GM19239 (cell line): ENCODE measurements around the gene PIP5K1A.
"Not testable (repeated sequence)": the region's sequence is repeated elsewhere in the genome, so short reads cannot be mapped to it uniquely, and the experiment has no call there.

Experiments
- DNase-seq: peaks from one replicate; pipeline ENCODE4 v3.0.0; 2011; ENCODE audit warnings: low spot score; ENCODE audit not compliant: insufficient read length
- FAIRE-seq: peaks from 2 replicates; lab custom pipeline; 2011; peaks lifted over from hg19 to GRCh38; lab: Jason Lieb, UNC

The PIP5K1A gene, protein sequence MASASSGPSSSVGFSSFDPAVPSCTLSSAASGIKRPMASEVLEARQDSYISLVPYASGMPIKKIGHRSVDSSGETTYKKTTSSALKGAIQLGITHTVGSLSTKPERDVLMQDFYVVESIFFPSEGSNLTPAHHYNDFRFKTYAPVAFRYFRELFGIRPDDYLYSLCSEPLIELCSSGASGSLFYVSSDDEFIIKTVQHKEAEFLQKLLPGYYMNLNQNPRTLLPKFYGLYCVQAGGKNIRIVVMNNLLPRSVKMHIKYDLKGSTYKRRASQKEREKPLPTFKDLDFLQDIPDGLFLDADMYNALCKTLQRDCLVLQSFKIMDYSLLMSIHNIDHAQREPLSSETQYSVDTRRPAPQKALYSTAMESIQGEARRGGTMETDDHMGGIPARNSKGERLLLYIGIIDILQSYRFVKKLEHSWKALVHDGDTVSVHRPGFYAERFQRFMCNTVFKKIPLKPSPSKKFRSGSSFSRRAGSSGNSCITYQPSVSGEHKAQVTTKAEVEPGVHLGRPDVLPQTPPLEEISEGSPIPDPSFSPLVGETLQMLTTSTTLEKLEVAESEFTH

DNA sequence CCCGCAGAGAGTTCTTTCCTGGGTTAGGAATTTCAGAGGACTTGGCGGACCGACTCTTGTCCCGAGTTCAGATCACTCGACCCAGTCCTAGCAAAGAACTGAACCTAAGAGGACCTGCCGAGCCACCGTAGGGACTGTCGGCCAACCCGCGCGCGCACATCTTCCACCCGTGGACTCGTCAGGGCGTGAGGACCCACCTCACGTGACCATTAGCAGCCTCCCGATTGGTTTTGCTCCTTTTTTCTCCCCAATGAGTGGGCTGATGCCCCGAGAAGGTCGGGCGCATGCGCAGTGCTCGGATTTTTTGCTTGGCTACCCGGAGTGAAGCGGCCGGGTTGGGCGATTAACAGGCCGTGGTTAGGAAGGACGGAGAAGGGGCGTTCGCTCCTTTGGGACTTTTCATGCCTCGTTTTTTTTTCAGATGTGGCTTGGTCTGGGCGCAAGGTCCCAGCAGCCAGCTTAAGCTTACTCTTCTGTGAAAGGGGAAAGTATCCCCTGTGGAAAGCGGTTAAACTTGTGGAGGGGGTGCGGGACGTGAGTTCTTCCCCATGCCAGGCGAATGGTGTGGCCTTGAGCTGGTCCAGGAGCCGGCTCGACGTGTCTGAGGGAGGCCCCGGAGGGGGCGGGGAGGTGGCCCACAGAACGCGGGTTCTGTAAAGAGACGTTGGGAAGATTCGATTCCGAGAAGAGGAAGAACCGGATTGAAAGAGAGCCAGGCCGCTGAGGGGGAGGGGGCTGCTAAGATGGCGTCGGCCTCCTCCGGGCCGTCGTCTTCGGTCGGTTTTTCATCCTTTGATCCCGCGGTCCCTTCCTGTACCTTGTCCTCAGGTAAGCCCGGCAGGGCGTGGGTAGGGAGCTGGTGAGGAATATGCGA, at the start of gene PIP5K1A:
TSS of gene PIP5K1A (plus strand) at position 299 of the 874 bp plus-strand sequence. CDS start at position 744, 445 bp downstream.
- DNase-seq, result peak; percentile 94

DNA sequence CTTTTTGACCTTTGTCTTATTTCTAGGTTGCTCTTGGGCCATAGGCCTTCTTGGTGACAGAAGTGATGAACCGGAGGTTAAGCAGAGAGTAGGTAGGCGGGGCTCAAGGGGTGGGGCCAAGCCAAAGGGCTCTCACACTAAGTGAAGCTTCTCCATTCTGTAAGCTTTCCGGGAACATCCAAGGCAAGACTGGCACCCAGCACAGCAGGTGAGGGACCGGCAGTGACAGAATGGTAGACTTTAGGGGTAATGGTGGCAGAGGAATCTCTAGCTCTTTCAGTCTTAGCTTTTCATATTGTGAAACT, 41.9 kb upstream of the PIP5K1A start, which contains the start of gene TNFAIP8L2:
TSS of gene TNFAIP8L2 (plus strand) at position 135 of the 305 bp plus-strand sequence. CDS start 2,049 bp downstream, outside the sequence.
- FAIRE-seq, result peak; percentile 80
- DNase-seq, result no peak

More for the DNA sequence above, at the start of gene PIP5K1A:
- peak; percentile 99 for FAIRE-seq

DNA sequence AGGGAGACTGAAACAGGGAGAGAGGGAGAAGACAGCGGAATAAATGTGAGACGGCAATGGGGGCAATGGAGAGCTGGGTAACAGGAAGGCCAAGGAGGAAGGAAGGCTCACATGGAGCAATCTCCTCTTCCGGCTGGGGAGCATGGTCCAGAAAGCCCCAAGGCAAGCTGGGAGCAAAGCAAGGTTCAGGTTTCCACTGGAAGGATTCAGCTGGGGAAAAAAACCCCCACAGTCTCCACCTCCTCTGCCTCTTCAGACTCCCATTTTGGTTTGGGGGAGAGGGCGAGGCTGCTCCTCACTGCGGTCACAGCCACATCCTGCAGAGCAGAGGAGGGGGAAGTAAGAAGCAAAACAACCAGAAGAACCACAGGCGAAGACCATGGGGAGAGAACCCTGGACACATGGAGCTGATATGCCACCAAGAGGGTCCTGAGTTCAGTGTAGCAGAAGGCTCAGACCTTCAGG, 41.3 kb upstream of the PIP5K1A start:
- DNase-seq, result no peak
- FAIRE-seq, result peak; percentile 85

DNA sequence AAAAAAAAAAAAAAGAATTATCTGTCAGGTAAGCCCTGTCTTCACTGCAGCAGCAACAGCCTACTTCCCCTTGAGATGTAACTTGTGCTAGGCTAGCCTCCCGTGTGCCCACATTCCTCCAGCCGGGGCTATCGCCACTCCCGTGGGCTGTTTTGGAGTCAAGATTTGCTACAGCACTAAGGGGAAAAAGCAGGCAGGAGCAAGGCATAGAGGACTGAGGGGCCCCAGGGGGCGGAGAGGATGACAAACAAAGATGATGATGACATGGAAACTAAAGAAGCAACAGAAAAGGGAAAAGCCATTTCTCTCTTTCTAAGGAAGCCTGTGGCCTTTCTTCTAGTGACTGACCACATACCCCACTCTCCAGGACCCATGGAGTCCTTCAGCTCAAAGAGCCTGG, 40.0 kb upstream of the PIP5K1A start:
- no peak for FAIRE-seq

DNA sequence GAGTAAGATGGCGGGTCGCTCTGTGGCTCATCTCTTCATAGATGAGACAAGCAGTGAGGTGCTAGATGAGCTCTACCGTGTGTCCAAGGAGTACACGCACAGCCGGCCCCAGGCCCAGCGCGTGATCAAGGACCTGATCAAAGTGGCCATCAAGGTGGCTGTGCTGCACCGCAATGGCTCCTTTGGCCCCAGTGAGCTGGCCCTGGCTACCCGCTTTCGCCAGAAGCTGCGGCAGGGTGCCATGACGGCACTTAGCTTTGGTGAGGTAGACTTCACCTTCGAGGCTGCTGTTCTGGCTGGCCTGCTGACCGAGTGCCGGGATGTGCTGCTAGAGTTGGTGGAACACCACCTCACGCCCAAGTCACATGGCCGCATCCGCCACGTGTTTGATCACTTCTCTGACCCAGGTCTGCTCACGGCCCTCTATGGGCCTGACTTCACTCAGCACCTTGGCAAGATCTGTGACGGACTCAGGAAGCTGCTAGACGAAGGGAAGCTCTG, 39.6 kb upstream of the PIP5K1A start:
- DNase-seq (no peak), FAIRE-seq (no peak)

More for the DNA sequence above, 40.0 kb upstream of the PIP5K1A start:
- no peak for DNase-seq

DNA sequence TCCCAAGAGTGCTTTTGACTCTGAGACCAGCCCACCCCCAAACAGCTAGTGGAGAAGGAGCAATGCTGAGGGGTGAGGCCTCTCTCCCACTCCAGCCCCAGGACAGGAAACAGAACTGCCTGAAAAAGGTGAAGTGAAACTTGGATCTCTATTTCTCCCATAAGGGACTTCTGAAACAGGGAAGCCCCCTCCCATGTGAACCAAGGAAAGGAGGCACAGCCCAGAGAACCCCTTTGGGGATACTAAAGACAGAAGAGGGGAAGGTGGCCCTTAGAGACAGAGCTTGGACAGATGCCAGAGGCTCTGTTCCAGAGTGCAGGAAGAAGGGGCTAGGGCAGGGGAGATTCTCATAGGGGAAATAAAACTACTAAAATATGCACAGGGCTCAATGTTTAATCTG, 39.0 kb upstream of the PIP5K1A start:
- FAIRE-seq (no peak), DNase-seq (no peak)

DNA sequence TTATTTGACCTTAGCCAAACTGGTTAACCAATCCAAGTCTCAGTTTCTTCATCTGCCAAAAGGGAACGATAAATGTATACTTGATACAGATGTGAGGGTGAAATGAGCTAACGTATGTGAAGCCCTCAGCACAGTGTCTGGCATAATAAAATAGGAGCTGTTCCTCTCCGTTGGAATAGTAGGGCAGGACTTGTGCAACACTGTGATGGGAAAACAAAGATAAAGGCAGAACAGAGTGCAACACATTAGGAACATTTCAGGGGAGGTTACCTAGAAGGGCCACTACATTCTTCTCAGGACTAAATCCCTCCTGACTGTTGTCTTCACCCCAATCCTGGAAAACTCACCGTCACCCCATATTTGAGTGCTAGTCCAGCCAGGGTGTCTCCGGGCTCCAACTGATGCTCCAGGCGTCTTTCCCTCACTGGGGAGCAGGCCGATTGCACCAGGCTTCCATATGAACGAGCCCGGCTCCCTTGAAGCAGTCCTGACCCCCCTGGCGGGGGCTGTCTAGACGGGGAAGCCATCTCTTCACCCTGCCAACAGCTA, 33.5 kb upstream of the PIP5K1A start:
- no peak for DNase-seq
- FAIRE-seq, result no peak

DNA sequence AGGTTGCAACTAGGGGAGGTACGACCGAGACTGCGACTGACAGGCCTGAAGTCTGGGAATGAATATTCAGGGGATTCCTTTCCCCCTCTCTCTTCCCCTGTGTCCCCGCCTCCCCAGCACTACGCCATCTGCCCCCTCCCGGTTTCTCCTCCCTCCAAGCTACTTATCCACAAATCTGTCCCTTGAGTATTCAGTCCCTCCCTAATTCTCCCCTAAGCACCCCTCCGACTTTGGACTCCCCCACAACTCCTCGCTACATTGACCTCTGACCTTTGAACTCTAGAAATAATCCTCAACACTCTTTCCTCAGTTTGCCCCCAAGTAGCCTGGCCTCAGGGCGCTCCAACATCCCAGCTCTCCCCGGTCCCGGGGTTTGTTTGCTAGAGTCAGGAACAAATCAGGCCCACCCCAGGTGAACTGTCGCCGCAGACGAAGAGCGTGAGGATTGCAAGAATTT, 33.0 kb upstream of the PIP5K1A start:
- DNase-seq (no peak), FAIRE-seq (peak; percentile 8)

DNA sequence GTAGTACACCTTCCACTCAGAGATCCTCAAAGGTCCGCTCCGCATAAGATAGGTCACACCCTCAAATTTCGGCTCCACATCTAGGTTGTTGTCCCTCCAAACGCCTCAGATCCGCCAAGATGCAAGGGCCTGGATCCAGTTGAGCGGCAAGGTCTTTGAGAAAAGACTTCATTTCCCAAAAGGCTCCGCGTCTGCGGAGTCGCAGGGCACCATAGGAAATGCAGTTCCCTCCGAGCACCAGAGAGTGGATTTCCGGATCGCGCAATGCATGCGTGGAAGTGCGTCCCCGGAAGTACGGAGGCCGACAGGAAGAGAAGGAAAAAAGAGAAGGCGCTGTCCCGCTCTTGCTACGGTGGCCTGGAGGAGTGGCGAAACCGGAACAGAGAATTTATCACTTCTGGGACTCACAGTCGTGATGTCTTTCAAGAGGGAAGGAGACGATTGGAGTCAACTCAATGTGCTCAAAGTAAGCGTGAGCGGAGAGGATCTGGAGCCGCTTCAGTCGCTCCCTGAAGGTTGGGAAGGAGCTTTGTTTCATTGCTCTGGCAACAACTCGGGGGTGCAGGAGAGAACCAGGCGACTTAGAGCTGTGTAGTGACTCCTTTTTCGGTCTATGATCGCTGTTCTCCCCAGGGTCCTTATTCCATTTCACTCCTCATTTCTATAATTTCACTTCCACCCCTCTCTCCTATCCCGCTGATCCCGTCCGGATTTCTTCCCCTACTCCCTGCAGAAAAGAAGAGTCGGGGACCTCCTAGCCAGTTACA, 32.4 kb upstream of the PIP5K1A start, which contains the start of the genes LYSMD1 and SCNM1:
TSS of gene LYSMD1 (minus strand) at position 165 of the 767 bp plus-strand sequence. CDS start 644 bp downstream, outside the sequence.
TSS of gene SCNM1 (plus strand) at position 407 of the 767 bp plus-strand sequence. CDS start at position 416, 9 bp downstream.
- peak; percentile 99 for FAIRE-seq

DNA sequence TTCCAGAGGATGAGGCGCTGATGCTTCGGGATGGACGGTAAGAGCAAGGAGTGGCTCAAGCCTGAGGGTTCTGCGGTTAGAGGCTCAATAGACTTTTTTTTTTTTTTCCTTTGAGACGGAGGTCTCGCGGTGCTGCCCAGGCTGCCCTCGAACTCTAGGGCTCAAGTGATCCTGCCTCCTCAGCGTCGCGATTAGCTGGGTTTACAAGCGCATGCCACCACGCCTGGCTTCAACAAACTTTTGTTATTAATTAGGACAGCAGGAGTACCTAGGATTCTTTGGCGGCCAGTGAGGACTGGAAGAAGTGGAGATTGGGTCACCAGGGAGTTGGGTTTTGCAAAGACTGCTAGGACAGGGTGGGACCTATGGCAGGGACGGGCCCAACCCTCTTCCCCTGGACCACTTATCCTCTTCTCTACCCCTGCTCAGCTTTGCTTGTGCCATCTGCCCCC, 31.8 kb upstream of the PIP5K1A start:
- no peak for DNase-seq
- FAIRE-seq, result no peak

More for the DNA sequence above, 32.4 kb upstream of the PIP5K1A start, which contains the start of the genes LYSMD1 and SCNM1:
- peak; percentile 86 for DNase-seq

DNA sequence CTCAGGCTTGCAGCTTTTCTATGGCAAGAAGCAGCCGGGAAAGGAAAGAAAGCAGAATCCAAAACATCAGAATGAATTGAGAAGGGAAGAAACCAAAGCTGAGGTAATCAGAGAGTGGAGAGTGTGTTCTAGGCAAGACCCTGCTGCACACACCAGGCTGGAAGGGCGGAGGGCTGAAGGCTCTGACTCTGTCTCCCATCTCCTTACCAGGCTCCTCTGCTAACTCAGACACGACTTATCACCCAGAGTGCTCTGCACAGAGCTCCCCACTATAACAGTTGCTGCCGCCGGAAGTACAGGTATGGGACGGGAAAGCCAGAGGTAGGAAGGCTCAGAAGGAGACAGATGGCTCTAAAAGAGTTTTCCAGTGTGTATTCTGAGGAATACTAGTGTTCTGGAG, 31.2 kb upstream of the PIP5K1A start:
- no peak for FAIRE-seq
- DNase-seq, result no peak

DNA sequence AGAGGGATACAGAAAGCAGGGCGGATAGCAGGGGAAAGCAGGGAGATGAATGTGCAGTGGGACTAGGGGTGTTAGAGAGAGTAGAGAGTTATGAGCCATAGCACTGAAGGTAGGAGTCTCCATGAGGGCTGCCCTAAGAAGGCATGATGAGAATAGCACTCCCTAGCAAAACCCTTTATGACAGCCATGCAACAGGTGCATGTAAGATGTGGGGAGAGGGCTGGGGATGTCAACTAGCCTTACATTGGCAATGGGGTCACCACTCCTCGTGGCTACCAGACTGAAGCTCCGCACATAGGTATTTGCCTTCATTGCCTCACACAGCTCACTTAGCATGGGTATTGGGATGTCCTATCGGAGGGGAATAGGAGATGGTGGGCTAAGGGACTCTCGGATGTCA, 27.2 kb upstream of the PIP5K1A start:
- FAIRE-seq (no peak), DNase-seq (no peak)

DNA sequence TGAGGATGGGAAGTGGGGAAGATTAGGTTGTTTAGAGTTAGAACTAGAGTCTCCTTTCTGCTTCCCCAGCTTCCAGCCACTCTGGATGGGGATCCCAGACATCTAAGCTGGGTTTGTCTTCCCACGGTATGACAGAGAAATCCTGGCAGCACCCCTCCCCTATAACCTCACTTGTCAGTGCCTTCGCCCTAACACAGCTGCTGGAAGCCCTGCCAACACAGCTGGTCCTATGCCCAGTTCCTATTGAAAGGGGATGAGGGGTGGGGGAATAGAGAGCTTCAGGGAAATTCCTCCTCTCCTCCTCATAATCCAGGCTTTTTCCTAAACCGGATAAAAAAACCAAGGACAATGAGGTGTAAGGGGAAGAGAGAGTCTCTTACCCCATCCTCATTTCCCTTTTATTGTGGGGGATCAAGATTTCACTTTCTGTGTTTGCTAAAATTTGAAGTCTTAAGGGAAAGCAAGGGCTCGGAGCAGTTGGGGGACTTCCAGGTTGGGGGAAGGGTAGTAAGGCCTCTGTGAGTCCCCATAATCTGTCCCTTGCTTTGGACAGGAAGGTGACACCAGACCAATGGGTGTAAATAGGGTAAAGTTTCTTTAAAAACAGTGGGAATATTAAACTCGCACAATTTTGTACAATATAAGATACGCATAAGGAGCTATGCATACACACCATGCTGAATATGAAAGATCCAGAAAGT, 23.2 kb upstream of the PIP5K1A start:
- DNase-seq (no peak), FAIRE-seq (no peak)

DNA sequence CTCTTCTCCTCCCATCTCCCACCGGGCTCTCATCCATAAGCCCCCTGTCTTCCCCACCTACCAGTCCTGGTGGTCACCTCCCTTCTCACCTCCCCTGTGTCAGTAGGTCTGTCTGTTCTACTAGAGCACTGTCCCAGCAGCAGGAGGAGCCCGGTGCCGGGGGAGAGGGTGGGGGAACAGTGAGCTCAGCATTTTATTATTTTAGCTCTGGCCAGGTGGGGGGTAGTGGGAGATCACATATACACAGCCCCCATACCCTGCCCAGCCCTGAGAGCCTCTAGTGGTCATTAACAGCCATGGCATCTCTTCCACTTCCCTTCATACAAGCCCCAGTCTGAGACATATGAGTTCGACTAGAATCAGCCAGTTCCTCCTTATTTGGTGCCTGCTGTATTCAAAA, 22.5 kb upstream of the PIP5K1A start, which contains the start of gene TMOD4:
TSS of gene TMOD4 (minus strand) at position 119 of the 400 bp plus-strand sequence. CDS start 1,106 bp downstream, outside the sequence.
- FAIRE-seq (peak; percentile 33), DNase-seq (no peak)

DNA sequence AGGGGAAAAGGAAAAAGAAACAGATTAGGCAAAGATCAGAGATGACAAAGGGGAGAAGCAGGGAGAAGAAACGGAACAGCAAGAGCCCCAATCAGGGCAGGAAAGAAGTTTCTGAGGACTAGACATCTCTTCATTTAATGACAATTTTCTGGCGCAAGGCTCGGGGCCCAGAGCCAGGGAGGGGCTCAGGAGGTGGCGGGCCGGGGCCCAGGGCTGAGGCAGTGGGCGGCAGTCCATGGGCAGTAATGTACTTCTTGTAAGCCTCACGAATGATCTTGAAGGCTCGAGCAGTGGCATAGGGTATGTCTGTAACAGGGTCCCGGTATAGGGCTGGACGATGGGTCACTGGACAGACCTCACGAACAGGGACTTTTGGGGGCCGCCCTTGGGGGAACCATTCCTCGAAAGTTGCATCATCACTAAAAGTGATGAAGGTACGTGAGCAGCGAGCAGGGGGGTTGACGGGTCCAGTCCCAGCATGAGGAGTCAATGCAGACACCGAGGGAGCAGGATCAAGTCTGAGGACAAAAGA, 21.8 kb upstream of the PIP5K1A start:
- FAIRE-seq (no peak), DNase-seq (no peak)

DNA sequence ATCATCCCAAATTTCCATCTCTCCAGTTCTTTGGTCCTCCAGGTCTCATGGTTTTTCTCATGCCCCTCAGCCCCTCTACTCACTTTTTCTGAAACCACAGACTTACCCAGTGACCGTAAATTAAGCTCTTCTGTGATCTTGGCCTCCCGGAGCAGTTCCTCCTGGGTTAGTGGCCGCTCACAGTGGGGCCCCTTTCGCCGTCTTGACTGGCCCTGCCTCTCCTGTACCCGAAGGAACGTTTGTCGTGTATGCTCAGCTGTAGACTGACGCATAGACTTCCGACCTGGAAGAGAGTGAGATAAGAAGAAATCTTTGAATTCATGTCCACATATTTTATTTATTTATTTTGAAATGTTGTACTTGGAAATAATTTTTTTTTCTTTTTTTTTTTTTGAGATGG, 14.1 kb upstream of the PIP5K1A start:
- FAIRE-seq, result no peak

DNA sequence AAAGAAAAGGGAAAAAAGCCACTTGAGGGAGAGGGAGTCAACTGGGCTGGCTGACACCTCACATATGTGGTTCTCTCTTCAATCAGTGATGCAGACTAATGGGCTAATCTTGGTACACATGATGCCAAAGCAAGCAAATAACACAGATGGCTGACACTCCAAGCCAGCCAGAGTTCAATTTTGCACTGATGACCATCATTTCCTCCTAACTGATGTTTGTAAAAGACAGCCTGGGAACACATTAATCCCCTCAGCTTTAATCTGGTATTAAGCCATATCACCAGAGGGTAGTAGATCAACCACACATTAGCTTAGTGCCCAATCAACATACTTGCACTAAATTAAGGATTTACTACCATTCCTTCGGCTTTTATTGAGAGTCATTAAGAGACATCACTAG, 11.1 kb upstream of the PIP5K1A start:
- DNase-seq, result no peak
- no peak for FAIRE-seq

More for the DNA sequence above, 14.1 kb upstream of the PIP5K1A start:
- no peak for DNase-seq

DNA sequence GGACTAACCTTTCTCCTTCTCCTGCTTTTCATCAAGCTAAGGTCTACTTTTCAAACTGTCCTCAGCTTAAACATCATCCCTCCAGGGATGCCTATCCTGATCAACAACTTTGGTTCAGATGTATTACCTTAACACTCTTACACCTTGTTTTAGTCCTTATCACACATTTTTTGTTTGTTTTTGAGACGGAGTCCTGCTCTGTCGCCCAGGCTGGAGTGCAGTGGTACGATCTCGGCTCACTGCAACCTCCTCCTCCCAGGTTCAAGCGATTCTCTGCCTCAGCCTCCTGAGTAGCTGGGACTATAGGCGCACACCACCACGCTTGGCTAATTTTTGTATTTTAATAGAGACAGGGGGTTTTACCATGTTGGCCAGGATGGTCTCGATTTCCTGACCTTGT, 9.7 kb upstream of the PIP5K1A start:
- not testable (repeated sequence) for DNase-seq, FAIRE-seq
